Measurements from ENCODE around the gene IL7R. TPM values are rescaled to one million over a fixed set of nuclear protein-coding genes. Genes with fewer than 3 reads are reported as not detected.

IL7R gene
- polyA plus RNA-seq, 2 of the 4 experiments (the other 2 are of a cell fraction): 0.13 to 0.18 TPM

GRCh38 chr5:35922468-35922867 lies 65.8 kb downstream of the IL7R start:
- Histone ChIP-seq H3K27ac (no peak overlapping the region), H3K4me1 (no peaks in the 10 kb centered on the region), H3K4me3 (no peak overlapping the region), H3K9me3 (no peaks in the 10 kb centered on the region), H3K4me2 (no peak overlapping the region)
- TF ChIP-seq ZC3H11A (IDR thresholded peaks at IDR 0.05): no peak
- TF ChIP-seq EHF (CRISPR knock-in tag; IDR thresholded peaks at IDR 0.05): no peak
- CTCF ChIA-PET: interaction anchor here (1.1 kb wide), 1 partner anchor 144 kb away, joined by 6 read pairs; no protein-coding TSS in a partner anchor
- DNase-seq (ENCODE audit: low read depth in 1 of 2, low spot score in 1 of 2): peak in 1 of 2 experiments; percentile 21
- no peak for ATAC-seq
- POLR2A ChIA-PET: no interaction called here
- 2% methylated on average over 7 of the region's 7 CpGs for WGBS (ENCODE audit: missing lambda C conversion rate)
- FAIRE-seq: no peak

DNA sequence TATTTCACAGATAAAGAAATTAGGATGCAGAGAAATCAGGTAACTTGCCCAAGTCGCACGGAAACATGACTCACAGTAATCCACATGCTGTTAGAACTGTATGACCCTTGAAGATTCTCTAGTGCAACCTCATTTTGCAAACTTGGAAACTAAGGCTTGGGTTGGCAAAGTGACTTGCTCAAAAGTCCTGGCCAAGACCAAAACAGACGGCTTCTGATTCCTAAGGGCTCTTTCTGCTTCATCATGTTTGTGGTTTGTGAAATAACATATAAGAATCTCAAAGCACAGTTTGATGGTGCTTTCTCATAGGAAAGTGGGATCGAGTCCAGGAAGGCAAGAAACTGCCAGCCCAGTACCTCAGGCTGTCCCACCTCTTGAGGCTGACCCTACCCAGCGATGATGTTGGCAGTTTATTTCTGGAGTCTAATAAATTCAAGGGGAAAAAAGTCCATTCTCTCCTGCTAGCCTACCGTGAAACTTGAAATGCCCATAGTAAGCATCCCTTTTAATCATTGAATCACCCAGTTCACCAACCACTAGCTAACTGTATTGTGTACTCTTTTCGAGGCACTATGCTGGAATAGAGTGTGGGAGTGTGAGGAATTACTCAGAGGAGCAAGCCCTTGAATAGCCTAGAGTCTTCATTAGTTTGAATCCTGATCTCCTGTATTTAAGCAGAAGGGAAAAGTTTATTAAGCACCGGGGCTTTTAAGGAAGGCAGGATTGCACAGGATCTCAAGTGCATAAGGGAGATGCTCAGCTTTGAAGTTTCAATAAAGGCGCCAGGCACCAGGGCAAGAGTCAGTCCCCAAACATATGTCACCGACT lies 67.6 kb downstream of the IL7R start:
- CTCF ChIA-PET: interaction anchor here (0.6 to 4.9 kb wide), 11 partner anchors 12 to 836 kb away, joined by 3 to 79 read pairs (median 5); partner anchors contain the start of gene CAPSL
- no peak for TF ChIP-seq HEYL (CRISPR knock-in tag; IDR thresholded peaks at IDR 0.05)
- no peak for TF ChIP-seq JUNB (IDR thresholded peaks at IDR 0.05)
- TF ChIP-seq, protein P1, sequence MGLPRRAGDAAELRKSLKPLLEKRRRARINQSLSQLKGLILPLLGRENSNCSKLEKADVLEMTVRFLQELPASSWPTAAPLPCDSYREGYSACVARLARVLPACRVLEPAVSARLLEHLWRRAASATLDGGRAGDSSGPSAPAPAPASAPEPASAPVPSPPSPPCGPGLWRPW (IDR thresholded peaks at IDR 0.05): no peak
- no peak for TF ChIP-seq ZSCAN20 (CRISPR knock-in tag; IDR thresholded peaks at IDR 0.05)
- no peak for TF ChIP-seq HDAC2 (IDR thresholded peaks at IDR 0.05)
- TF ChIP-seq RAD21 (conservative IDR thresholded peaks at IDR 0.05 in 1 of 2, IDR thresholded peaks at IDR 0.05 in 1 of 2): no peak
- no peak for TF ChIP-seq CHD2 (IDR thresholded peaks at IDR 0.05; ENCODE audit: low read length, partially characterized antibody)
- WGBS (ENCODE audit: missing lambda C conversion rate): 15% methylated on average over 10 of the region's 10 CpGs
- POLR2A ChIA-PET: no interaction called here
- H3K4me1 ChIP-seq: no peaks in the 10 kb centered on the region
- ATAC-seq (peak in 1 of 2 experiments; percentile 30; a peak in 2 of 6 replicates), FAIRE-seq (no peak), DNase-seq (ENCODE audit: low read depth in 1 of 2, low spot score in 1 of 2) (no peak)
- peak overlapping the region; percentile 51; the same call in 1 of the 3 replicates for H3K4me2 ChIP-seq
- no peaks in the 10 kb centered on the region for H3K9me3 ChIP-seq
- no peak overlapping the region for H3K27ac ChIP-seq
- H3K4me3 ChIP-seq: no peak overlapping the region

DNA sequence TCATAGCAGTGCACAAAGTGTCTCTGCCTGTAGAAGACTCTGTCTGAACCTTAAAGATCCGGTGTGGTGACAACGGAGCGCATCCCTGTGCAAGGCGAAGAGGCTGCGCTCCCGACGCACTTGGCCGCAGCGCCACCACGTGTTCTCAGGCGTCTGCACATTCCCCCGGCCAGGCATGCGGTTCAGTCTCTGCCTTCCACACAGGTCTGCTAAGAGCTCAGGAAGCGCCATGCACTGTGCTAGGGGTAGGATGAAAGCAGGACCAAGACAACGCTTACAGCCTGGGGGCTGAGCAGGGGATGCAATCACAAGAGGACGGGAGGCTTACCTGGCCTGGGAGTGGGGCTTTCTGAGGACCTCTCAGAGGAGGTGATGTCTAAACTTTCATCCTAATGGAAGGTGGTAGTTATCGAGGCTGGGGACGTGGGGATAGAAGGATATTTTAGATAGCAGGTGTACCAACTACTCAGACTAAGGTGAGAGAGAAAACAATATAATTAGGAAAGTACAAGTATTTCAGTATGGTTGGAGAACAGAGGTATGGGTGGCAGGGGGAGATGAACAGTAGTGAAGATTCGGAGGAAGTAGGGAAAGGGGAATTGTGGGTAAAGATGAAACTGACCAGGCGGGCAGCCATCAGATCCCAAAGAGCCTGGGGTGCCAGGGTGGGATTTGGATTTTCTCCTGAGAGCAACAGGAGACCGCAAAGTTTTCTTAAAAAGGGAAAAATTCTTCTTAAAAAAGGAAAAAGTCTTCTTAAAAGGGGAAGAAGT lies 68.4 kb downstream of the IL7R start:
- ATAC-seq (peak; percentile 76 to 91), FAIRE-seq (no peak), DNase-seq (ENCODE audit: low read depth in 1 of 2, low spot score in 1 of 2) (peak; percentile 37 to 60)
- Histone ChIP-seq H3K27ac (no peak overlapping the region), H3K4me3 (no peak overlapping the region), H3K4me1 (no peaks in the 10 kb centered on the region), H3K9me3 (no peaks in the 10 kb centered on the region), H3K4me2 (peak overlapping the region; percentile 51)
- 10% methylated on average over 21 of the region's 21 CpGs for WGBS (ENCODE audit: missing lambda C conversion rate)
- TF ChIP-seq MYC (IDR thresholded peaks at IDR 0.05; ENCODE audit: borderline replicate concordance, low read length): no peak
- TF ChIP-seq PHF8 (IDR thresholded peaks at IDR 0.05; ENCODE audit: borderline replicate concordance, low read depth): no peak
- TF ChIP-seq SMC3 (IDR thresholded peaks at IDR 0.05): peak; percentile 54
- TF ChIP-seq, protein P2, sequence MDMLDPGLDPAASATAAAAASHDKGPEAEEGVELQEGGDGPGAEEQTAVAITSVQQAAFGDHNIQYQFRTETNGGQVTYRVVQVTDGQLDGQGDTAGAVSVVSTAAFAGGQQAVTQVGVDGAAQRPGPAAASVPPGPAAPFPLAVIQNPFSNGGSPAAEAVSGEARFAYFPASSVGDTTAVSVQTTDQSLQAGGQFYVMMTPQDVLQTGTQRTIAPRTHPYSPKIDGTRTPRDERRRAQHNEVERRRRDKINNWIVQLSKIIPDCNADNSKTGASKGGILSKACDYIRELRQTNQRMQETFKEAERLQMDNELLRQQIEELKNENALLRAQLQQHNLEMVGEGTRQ (IDR thresholded peaks at IDR 0.05): no peak
- no peak for TF ChIP-seq RCOR1 (IDR thresholded peaks at IDR 0.05; ENCODE audit: low read depth, low read length)
- peak; percentile 60 to 61; a peak in 4 of 5 replicates for TF ChIP-seq RAD21 (conservative IDR thresholded peaks at IDR 0.05 in 1 of 2, IDR thresholded peaks at IDR 0.05 in 1 of 2)
- 0 out of 2 replicates have a peak, but pooled peaks have one; percentile 43 for TF ChIP-seq E2F6 (IDR thresholded peaks at IDR 0.05; ENCODE audit: borderline replicate concordance, low read depth)
- TF ChIP-seq REST (IDR thresholded peaks at IDR 0.05): no peak
- peak; percentile 40 for TF ChIP-seq CTCF (IDR thresholded peaks at IDR 0.05)
- TF ChIP-seq JUNB (IDR thresholded peaks at IDR 0.05): no peak
- TF ChIP-seq EHMT2 (IDR thresholded peaks at IDR 0.05; ENCODE audit: low read depth): no peak
- TF ChIP-seq MAX (IDR thresholded peaks at IDR 0.05): peak; percentile 66
- TF ChIP-seq MAZ (IDR thresholded peaks at IDR 0.05; ENCODE audit: borderline replicate concordance, low read depth, low read length): no peak
- CTCF ChIA-PET: interaction anchor here (0.6 to 4.9 kb wide), 19 partner anchors 13 to 841 kb away, joined by 3 to 79 read pairs (median 4); partner anchors contain the start of gene CAPSL
- POLR2A ChIA-PET: no interaction called here
